ENCODE data around the gene GLT1D1. TPM values are rescaled to one million over a fixed set of nuclear protein-coding genes. Genes with fewer than 3 reads are reported as not detected.

GLT1D1 gene
- total RNA-seq, 4 donors from 2014 or later: not detected

- intact Hi-C loops (cut with DNase I; ENCODE audit: low total_unique reads): no loop called here
- TF ChIP-seq POLR2AphosphoS5 (IDR thresholded peaks at IDR 0.05): no peak
- TF ChIP-seq EP300 (IDR thresholded peaks at IDR 0.05; ENCODE audit: low read depth): no peak
- TF ChIP-seq POLR2A (IDR thresholded peaks at IDR 0.05): no peak
- TF ChIP-seq CTCF (IDR thresholded peaks at IDR 0.05): no peak
- no peaks in the 10 kb centered on the region for H3K36me3 ChIP-seq
- H3K4me1 ChIP-seq: no peaks in the 10 kb centered on the region
- WGBS, 2 donors (ENCODE audit: low coverage in 1 of 2): 79 to 85% methylated on average over 4 to 7 of the region's 7 CpGs
- in situ Hi-C loops (cut with MboI; ENCODE audit: low pct_ligation_motif_present in 1 of 4, low pct_unique_long_range_greater_than_20kb in 1 of 4, low sequenced_read_pairs in 3 of 4): no loop called here
- no peak for DNase-seq
- H3K9me3 ChIP-seq: no peaks in the 10 kb centered on the region
- no peak overlapping the region for H3K4me3 ChIP-seq
- H3K27ac ChIP-seq: no peak overlapping the region
- H3K27me3 ChIP-seq: no peaks in the 10 kb centered on the region
Measured at GRCh38 chr12:128933926-128934325, 80.6 kb downstream of the GLT1D1 start.

DNA sequence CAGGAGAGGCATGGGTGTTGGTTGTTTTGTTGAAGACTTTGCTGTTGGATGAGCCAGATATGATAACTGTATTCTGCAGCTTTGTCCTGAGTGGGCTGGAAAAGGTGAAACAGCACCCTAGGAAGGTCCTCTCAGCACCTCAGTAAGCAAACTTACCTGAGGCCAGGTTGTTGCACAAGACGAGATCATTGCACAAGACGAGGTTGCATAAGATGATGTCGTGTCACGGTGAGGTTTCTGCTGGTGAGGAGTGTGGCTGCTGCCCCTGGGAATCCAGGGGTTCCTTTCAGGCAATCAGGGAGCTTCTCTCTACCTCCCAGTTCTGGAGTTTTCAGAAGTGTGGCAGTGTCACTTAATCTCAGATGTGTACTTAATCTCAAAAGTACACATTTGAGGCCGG lies 85.6 kb downstream of the GLT1D1 start:
- WGBS, 2 donors (ENCODE audit: low coverage in 1 of 2): 82% methylated on average over 4 to 5 of the region's 5 CpGs
- Histone ChIP-seq H3K27ac (no peak overlapping the region), H3K4me1 (no peaks in the 10 kb centered on the region), H3K4me3 (no peak overlapping the region), H3K36me3 (no peaks in the 10 kb centered on the region), H3K9me3 (no peaks in the 10 kb centered on the region), H3K27me3 (no peaks in the 10 kb centered on the region)
- TF ChIP-seq POLR2AphosphoS5 (IDR thresholded peaks at IDR 0.05) (no peak), CTCF (IDR thresholded peaks at IDR 0.05) (no peak)
- intact Hi-C loops (cut with DNase I; ENCODE audit: low total_unique reads) (no loop called here), in situ Hi-C loops (cut with MboI; ENCODE audit: low pct_ligation_motif_present in 1 of 4, low pct_unique_long_range_greater_than_20kb in 1 of 4, low sequenced_read_pairs in 3 of 4) (no loop called here)
- no peak for DNase-seq

DNA sequence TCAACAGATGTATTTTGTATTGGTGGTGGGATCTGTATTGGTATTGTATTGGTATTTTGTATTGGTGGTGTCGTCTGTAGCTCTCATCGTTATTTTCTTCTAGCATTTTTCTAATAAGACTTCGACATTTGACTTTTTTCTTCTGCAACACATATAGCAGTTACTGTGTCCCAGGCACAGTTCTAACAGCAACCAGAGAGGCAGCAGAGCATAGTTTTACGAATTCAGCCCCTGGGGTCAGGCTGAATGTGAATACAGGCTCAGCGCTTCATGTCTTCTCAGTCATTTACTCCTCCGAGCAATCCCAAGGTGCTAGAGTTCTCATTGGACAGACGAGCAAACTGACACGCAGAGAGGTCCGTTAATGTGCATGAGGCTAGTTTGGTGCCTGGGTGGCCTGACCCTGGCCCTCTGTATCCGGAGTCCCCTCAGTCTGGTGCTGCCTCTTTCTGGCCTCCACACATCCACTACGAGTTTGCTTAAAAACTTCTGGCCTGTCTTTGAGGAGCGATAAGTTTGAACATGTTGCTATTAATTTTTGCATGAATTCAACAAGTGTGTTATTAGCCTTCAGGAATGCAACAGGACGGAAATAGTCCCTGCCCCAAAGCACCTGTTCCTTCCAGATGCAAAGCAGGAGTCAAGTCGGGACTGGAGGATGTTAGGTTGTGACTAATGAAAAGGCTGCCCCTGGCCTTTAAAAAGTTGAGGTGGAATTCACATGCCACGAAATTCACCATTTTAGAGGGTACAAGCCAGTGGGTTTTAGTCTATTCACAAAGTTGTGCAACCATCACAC lies 87.0 kb downstream of the GLT1D1 start:
- TF ChIP-seq CTCF (IDR thresholded peaks at IDR 0.05): no peak
- no peak for TF ChIP-seq EP300 (IDR thresholded peaks at IDR 0.05; ENCODE audit: low read depth)
- no peak for TF ChIP-seq POLR2A (IDR thresholded peaks at IDR 0.05)
- TF ChIP-seq POLR2AphosphoS5 (IDR thresholded peaks at IDR 0.05): no peak
- intact Hi-C loops (cut with DNase I; ENCODE audit: low total_unique reads): no loop called here
- 84 to 87% methylated on average over 11 to 15 of the region's 15 CpGs for WGBS, 2 donors (ENCODE audit: low coverage in 1 of 2)

GRCh38 chr12:128940974-128941373 lies 87.7 kb downstream of the GLT1D1 start:
- no peaks in the 10 kb centered on the region for H3K9me3 ChIP-seq
- H3K4me1 ChIP-seq: no peaks in the 10 kb centered on the region
- H3K4me3 ChIP-seq: no peak overlapping the region
- in situ Hi-C loops (cut with MboI; ENCODE audit: low pct_ligation_motif_present in 1 of 4, low pct_unique_long_range_greater_than_20kb in 1 of 4, low sequenced_read_pairs in 3 of 4): no loop called here
- no peak for DNase-seq
- no peaks in the 10 kb centered on the region for H3K27me3 ChIP-seq
- intact Hi-C loops (cut with DNase I; ENCODE audit: low total_unique reads): no loop called here
- no peak overlapping the region for H3K27ac ChIP-seq
- no peak for TF ChIP-seq POLR2AphosphoS5 (IDR thresholded peaks at IDR 0.05)
- TF ChIP-seq POLR2A (IDR thresholded peaks at IDR 0.05): no peak
- no peak for TF ChIP-seq CTCF (IDR thresholded peaks at IDR 0.05)
- no peak for TF ChIP-seq EP300 (IDR thresholded peaks at IDR 0.05; ENCODE audit: low read depth)
- 46 to 56% methylated on average over 4 to 5 of the region's 5 CpGs for WGBS, 2 donors (ENCODE audit: low coverage in 1 of 2)
- H3K36me3 ChIP-seq: no peaks in the 10 kb centered on the region

More for the DNA sequence above, 87.0 kb downstream of the GLT1D1 start:
- no peaks in the 10 kb centered on the region for H3K9me3 ChIP-seq
- H3K4me3 ChIP-seq: no peak overlapping the region
- H3K27ac ChIP-seq: no peak overlapping the region
- H3K4me1 ChIP-seq: no peaks in the 10 kb centered on the region
- H3K27me3 ChIP-seq: no peaks in the 10 kb centered on the region
- in situ Hi-C loops (cut with MboI; ENCODE audit: low pct_ligation_motif_present in 1 of 4, low pct_unique_long_range_greater_than_20kb in 1 of 4, low sequenced_read_pairs in 3 of 4): no loop called here
- no peaks in the 10 kb centered on the region for H3K36me3 ChIP-seq
- DNase-seq: no peak

Measured in transverse colon (tissue), 4 donors.